ENCODE data around the gene LRIG1. TPM values are rescaled to one million over a fixed set of nuclear protein-coding genes. Genes with fewer than 3 reads are reported as not detected.

LRIG1 gene
- total and polyA plus RNA-seq, 10 of the 15 experiments (the other 5 are each of a cell fraction or from before 2014, with no cell fraction given) = 0.84 to 16.4 (median 8.1) TPM

DNA sequence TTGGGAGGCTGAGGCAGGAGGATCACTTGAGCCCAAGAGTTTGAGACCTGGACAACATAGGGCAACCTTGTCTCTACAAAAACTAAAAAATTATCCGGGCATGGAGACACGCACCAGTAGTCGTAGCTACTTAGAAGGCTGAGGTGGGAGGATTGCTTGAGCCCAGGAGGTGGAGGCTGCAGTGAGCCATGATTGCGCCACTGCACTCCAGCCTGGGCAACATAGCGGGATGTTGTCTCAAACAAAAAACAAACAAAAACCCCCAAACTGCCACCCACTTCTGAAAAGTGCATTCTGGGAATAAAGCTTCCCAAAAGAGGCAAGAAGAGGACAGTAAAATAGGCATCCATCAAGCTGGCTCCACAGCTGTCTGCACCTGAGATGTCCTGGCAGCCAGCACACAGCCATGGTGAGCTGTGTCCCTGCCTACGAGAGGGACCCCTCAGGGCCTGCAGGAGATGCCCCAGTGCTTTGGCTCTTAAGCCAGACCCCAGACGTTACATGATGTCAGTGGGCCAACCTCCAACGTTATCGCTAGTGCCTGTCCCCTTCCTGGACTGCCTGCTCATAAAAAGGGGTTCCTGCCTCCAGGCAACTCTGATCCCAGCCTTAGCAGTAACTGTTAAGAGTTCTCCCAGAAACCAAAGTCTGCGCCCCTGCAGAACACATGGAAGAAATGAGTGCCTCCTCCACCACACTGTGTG lies 101.1 kb downstream of the LRIG1 start (continued):
- TF ChIP-seq, protein P1, sequence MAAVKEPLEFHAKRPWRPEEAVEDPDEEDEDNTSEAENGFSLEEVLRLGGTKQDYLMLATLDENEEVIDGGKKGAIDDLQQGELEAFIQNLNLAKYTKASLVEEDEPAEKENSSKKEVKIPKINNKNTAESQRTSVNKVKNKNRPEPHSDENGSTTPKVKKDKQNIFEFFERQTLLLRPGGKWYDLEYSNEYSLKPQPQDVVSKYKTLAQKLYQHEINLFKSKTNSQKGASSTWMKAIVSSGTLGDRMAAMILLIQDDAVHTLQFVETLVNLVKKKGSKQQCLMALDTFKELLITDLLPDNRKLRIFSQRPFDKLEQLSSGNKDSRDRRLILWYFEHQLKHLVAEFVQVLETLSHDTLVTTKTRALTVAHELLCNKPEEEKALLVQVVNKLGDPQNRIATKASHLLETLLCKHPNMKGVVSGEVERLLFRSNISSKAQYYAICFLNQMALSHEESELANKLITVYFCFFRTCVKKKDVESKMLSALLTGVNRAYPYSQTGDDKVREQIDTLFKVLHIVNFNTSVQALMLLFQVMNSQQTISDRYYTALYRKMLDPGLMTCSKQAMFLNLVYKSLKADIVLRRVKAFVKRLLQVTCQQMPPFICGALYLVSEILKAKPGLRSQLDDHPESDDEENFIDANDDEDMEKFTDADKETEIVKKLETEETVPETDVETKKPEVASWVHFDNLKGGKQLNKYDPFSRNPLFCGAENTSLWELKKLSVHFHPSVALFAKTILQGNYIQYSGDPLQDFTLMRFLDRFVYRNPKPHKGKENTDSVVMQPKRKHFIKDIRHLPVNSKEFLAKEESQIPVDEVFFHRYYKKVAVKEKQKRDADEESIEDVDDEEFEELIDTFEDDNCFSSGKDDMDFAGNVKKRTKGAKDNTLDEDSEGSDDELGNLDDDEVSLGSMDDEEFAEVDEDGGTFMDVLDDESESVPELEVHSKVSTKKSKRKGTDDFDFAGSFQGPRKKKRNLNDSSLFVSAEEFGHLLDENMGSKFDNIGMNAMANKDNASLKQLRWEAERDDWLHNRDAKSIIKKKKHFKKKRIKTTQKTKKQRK (IDR thresholded peaks at IDR 0.05; ENCODE audit: low read depth, low read length) = no peak
- TF ChIP-seq, protein P2, sequence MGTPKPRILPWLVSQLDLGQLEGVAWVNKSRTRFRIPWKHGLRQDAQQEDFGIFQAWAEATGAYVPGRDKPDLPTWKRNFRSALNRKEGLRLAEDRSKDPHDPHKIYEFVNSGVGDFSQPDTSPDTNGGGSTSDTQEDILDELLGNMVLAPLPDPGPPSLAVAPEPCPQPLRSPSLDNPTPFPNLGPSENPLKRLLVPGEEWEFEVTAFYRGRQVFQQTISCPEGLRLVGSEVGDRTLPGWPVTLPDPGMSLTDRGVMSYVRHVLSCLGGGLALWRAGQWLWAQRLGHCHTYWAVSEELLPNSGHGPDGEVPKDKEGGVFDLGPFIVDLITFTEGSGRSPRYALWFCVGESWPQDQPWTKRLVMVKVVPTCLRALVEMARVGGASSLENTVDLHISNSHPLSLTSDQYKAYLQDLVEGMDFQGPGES (IDR thresholded peaks at IDR 0.05) = no peak
- no peak for TF ChIP-seq YY1 (IDR thresholded peaks at IDR 0.05; ENCODE audit: low read depth, low read length)

DNA sequence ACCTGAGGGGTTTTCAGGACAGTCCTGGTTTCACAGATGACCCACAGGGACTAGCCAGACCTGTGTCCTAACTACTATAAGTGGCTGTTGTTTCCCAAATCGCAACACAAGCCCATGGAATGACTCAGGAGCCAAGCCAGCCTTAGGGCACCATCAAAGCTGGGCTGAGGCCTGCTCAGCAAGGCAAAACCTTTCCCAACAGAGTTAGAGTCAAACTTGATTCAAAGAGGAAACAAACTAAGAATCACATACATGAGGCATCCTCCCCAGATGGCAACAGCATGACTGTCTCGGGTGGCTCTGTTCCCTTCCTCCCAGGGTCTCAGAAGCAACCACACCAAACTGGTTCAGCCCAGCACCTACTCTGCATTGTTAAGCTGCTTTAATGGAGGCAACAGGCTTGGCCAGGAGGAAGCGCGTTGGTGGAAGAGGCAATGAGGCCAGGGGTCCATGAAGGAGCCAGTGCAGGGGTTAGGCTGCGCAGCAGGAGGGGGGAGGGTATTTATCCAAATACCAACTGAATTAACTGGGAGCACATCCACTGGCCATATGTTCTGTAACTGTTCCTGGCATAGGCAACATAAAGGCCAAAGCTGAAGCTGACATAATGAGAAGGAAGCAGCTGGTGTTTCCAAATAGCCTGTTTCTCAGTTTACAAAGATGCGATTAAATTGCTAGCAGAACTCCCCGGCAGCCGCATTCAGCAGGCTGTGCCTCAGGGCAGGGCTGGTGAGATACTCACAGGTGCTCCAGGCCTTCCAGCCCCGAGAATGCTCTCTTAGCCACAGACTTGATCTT lies 102.4 kb downstream of the LRIG1 start:
- H2AFZ ChIP-seq (ENCODE audit: control insufficient read depth, low read depth, low read length) = no peak overlapping the region
- intact Hi-C loops (cut with micrococcal nuclease; ENCODE audit: unreplicated experiment) (no loop called here), in situ Hi-C loops (cut with MboI) (no loop called here)
- WGBS (ENCODE audit: insufficient coverage, insufficient replicate concordance, low lambda C conversion rate, missing lambda C conversion rate) = 89% methylated on average over 9 of the region's 9 CpGs
- peaks cover 10% of the 10 kb centered on the region for H3K4me1 ChIP-seq (ENCODE audit: control insufficient read depth, insufficient read depth, low read length)
- H3K27ac ChIP-seq (ENCODE audit: control insufficient read depth, insufficient read depth) = no peak overlapping the region
- no peak overlapping the region for H3K9ac ChIP-seq (ENCODE audit: control insufficient read depth, insufficient read depth, low read length)
- DNase-seq (ENCODE audit: low read depth, low spot score) (no peak), ATAC-seq (no peak), FAIRE-seq (no peak)
- H3K36me3 ChIP-seq (ENCODE audit: control insufficient read depth in 2 of 2, insufficient read depth in 2 of 2, low read length in 1 of 2) = no peaks in the 10 kb centered on the region; a peak in 1 of 4 replicates
- H3K4me2 ChIP-seq (ENCODE audit: control insufficient read depth, insufficient read depth) = no peak overlapping the region
- H3K27me3 ChIP-seq (replicated peaks in 1 of 2; ENCODE audit: control insufficient read depth in 2 of 2, insufficient read depth in 2 of 2, low read length in 1 of 2) = no peaks in the 10 kb centered on the region; a peak in 1 of 4 replicates
- H3K9me3 ChIP-seq (replicated peaks; ENCODE audit: control insufficient read depth, insufficient read depth, low read length) = no peaks in the 10 kb centered on the region
- CTCF ChIA-PET = interaction anchor here (1.0 to 1.9 kb wide), 3 partner anchors 9 to 24 kb away, joined by 3 to 17 read pairs (median 8); no protein-coding TSS in a partner anchor
- SMC1A ChIA-PET (ENCODE audit: uncharacterized antibody, unreplicated experiment) = interaction anchor here (1.1 kb wide), 1 partner anchor 94 kb away, joined by 3 read pairs; no protein-coding TSS in a partner anchor
- no peaks in the 10 kb centered on the region for H4K20me1 ChIP-seq (ENCODE audit: control insufficient read depth, insufficient read depth)
- POLR2A ChIA-PET = no interaction called here
- BruUV-seq (replicated peaks) = no TSS peak
- no peak overlapping the region for H3K4me3 ChIP-seq
- TF ChIP-seq, protein P3, sequence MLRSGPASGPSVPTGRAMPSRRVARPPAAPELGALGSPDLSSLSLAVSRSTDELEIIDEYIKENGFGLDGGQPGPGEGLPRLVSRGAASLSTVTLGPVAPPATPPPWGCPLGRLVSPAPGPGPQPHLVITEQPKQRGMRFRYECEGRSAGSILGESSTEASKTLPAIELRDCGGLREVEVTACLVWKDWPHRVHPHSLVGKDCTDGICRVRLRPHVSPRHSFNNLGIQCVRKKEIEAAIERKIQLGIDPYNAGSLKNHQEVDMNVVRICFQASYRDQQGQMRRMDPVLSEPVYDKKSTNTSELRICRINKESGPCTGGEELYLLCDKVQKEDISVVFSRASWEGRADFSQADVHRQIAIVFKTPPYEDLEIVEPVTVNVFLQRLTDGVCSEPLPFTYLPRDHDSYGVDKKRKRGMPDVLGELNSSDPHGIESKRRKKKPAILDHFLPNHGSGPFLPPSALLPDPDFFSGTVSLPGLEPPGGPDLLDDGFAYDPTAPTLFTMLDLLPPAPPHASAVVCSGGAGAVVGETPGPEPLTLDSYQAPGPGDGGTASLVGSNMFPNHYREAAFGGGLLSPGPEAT (IDR thresholded peaks at IDR 0.05; ENCODE audit: low read depth) = no peak
- TF ChIP-seq JUNB (IDR thresholded peaks at IDR 0.05) (no peak), PML (IDR thresholded peaks at IDR 0.05; ENCODE audit: low read length) (no peak), ZNF384 (IDR thresholded peaks at IDR 0.05; ENCODE audit: borderline replicate concordance, low read depth, low read length) (no peak), HDAC6 (IDR thresholded peaks at IDR 0.05; ENCODE audit: unreplicated experiment) (no peak), ZNF24 (IDR thresholded peaks at IDR 0.05) (no peak)
- H3K79me2 ChIP-seq (ENCODE audit: control insufficient read depth, insufficient read depth, low read length) = no peaks in the 10 kb centered on the region
- RAD21 ChIA-PET (ENCODE audit: unreplicated experiment) = interaction anchor here (1.3 kb wide), 1 partner anchor 112 kb away, joined by 3 read pairs; no protein-coding TSS in a partner anchor
